ENCODE results near the gene TMSB4X. TPM values are rescaled to one million over a fixed set of nuclear protein-coding genes. Genes with fewer than 3 reads are reported as not detected.

The TMSB4X gene
- total and polyA plus RNA-seq, 4 donors, result 2,762 to 17,543 (median 6,164) TPM

DNA sequence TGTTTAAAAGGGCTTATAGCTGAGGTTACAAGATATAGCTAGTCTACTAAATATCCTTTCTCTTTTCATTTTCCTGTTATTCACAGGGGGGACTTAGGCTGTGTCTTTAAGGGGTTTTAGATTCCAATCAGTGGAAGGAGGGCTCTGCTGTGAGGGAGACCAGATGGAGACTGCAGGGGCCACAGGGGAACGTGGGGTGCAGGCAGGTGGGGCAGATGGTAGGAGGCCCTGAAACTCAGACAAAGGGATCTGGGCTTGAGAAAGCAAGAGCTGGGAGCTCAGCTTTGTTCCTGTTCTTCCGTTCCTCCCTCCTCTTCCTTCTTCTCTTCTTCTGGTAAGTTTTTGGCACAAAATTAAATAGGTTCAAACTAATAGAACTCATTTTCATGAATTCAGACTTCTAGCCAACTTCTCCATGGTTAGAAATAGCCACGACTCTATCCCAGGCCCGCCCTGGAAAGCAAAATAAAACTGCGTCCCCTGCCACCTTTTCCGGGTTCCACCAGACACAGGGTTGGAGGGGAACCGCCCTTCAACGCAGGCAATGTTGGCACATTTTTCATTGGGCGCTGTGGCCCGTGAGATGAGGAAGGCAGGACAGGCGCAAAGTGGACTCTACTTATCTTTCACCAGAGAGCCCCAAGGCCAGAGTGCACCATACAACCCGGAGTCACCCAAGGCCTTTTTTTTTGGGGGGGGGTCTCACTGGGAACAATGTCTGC is 3.5 kb upstream of the TMSB4X start:
- ATAC-seq (ENCODE audit: low FRiP score), result no peak
- Histone ChIP-seq H3K4me1 (ENCODE audit: control insufficient read depth in 1 of 2, insufficient read depth in 2 of 2, low read length in 2 of 2) (no peaks in the 10 kb centered on the region), H3K9me3 (ENCODE audit: control insufficient read depth, low read length) (no peaks in the 10 kb centered on the region), H3K36me3 (ENCODE audit: control insufficient read depth in 1 of 2, insufficient read depth in 2 of 2, low read length in 1 of 2) (no peaks in the 10 kb centered on the region), H3K27me3 (ENCODE audit: control insufficient read depth in 1 of 2, insufficient read depth in 2 of 2, low read length in 1 of 2) (no peaks in the 10 kb centered on the region), H3K4me3 (ENCODE audit: low read length in 2 of 2) (no peak overlapping the region), H3K27ac (ENCODE audit: low read depth in 1 of 2, low read length in 2 of 2) (peak overlapping the region; percentile 68 to 100)
- DNase-seq, result peak in 1 of 2 donors; percentile 77
- intact Hi-C loops (cut with DNase I), result loop anchor here (2.0 to 10.0 kb wide), 4 partner anchors 403 to 517 kb away; no protein-coding TSS in a partner anchor
- 4 to 39% methylated on average over 12 of the region's 12 CpGs for WGBS, 2 donors

DNA sequence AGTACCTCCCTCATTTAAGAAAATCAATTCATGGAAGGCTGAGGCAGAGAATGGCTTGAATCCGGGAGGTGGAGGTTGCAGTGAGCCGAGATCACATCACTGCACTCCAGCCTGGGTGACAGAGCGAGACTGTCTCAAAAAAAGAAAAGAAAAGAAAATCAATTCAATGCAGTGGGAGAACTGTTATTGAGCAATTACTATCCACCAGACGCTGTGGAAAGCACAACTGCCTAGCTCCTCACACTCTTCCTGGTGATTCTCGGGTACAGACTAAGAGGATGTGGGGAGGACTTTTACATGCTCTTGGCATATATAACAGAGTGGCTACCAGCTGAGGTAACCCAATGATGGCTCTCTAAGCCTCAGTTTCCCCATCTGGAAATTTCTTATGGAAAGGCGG is 2.7 kb upstream of the TMSB4X start:
- no peaks in the 10 kb centered on the region for H3K9me3 ChIP-seq (ENCODE audit: control insufficient read depth, low read length)
- WGBS, 2 donors, result 43 to 56% methylated on average over 6 of the region's 6 CpGs
- peak overlapping the region; percentile 47 to 100 for H3K27ac ChIP-seq (ENCODE audit: low read depth in 1 of 2, low read length in 2 of 2)
- H3K4me1 ChIP-seq (ENCODE audit: control insufficient read depth in 1 of 2, insufficient read depth in 2 of 2, low read length in 2 of 2), result no peaks in the 10 kb centered on the region
- intact Hi-C loops (cut with DNase I), result loop anchor here (5.0 to 10.0 kb wide), 3 partner anchors 403 to 515 kb away; no protein-coding TSS in a partner anchor
- DNase-seq, result no peak
- H3K4me3 ChIP-seq (ENCODE audit: low read length in 2 of 2), result no peak overlapping the region
- H3K27me3 ChIP-seq (ENCODE audit: control insufficient read depth in 1 of 2, insufficient read depth in 2 of 2, low read length in 1 of 2), result no peaks in the 10 kb centered on the region
- no peak for ATAC-seq (ENCODE audit: low FRiP score)
- no peaks in the 10 kb centered on the region for H3K36me3 ChIP-seq (ENCODE audit: control insufficient read depth in 1 of 2, insufficient read depth in 2 of 2, low read length in 1 of 2)

DNA sequence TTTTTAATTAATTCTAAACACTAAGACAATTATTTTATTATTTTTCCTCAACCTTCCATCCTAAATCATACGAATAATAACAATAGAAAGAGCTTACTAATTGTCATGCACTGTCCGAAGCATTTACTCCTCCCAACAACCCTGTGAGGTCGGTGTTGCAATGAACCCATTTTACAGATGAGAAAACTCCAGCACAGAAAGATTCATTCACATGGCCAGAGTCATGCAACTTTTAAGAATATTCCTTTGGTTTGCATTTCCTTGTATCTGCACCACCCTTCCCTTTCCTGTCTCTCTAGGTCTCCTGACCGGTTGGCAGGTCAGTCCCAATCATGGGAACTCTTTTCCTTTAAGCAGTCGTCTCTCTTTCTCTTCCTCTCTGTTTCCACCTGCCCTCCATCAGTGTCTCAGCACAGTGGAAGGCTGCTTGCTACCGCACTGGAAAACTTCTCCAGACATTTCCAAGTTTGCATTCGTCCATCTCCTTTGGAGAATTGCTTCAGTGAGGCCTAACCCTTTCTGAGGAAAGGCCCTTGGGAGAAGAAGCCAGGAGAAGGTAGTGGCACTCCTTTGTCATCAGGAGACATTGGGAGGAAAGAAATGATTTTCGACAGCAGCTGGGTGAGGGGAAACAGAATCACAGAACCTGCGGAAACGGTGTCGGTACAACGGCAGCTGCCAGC is 1.9 kb upstream of the TMSB4X start:
- no peaks in the 10 kb centered on the region for H3K36me3 ChIP-seq (ENCODE audit: control insufficient read depth in 1 of 2, insufficient read depth in 2 of 2, low read length in 1 of 2)
- H3K4me1 ChIP-seq (ENCODE audit: control insufficient read depth in 1 of 2, insufficient read depth in 2 of 2, low read length in 2 of 2), result no peaks in the 10 kb centered on the region
- 57 to 72% methylated on average over 12 of the region's 12 CpGs for WGBS, 2 donors
- H3K27me3 ChIP-seq (ENCODE audit: control insufficient read depth in 1 of 2, insufficient read depth in 2 of 2, low read length in 1 of 2), result no peaks in the 10 kb centered on the region
- ATAC-seq (ENCODE audit: low FRiP score) (no peak), DNase-seq (no peak)
- peak overlapping the region in 1 of 2 donors; percentile 92 for H3K27ac ChIP-seq (ENCODE audit: low read depth in 1 of 2, low read length in 2 of 2)
- no peak overlapping the region for H3K4me3 ChIP-seq (ENCODE audit: low read length in 2 of 2)
- H3K9me3 ChIP-seq (ENCODE audit: control insufficient read depth, low read length), result no peaks in the 10 kb centered on the region
- intact Hi-C loops (cut with DNase I), result loop anchor here (5.0 to 10.0 kb wide), 3 partner anchors 402 to 514 kb away; no protein-coding TSS in a partner anchor

DNA sequence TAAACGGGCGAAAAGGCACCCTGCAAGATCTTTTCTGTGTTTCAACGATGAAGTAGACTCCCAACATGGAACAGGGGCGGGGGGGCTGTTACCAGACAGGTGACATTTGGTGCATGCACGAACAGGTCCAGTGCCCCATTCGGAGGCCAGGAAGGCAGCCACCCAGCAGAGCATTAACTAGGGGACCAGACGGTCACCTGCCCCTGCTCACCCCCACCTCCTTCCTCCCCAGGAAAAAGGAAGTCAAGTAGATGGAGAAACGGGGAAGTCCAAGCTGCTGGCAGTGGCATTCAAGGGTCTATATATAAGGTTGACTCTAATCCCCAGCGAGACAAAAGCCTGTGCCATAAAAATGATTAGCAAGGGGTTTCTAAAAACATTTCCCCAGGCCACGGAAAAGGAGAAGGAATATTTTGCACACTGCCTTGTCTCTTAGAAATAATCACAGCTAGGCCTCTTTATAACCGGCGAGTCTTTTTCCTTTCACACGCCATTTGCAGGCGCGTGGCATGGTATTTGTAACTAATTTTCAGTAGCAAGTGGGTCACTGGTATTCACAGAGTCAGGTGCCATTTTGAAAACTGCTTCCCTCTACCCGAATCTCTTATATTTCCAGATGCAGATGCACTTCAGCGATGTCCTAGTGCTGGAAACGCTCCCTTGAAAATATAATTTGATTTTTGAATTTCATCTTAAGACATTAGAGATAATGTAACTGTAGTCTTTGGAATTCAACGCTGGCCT is 1.2 kb upstream of the TMSB4X start:
- DNase-seq, result peak in 1 of 2 donors; percentile 68
- peaks cover 0 to under 1% of the 10 kb centered on the region in 2 donors for H3K4me1 ChIP-seq (ENCODE audit: control insufficient read depth in 1 of 2, insufficient read depth in 2 of 2, low read length in 2 of 2)
- H3K27ac ChIP-seq (ENCODE audit: low read depth in 1 of 2, low read length in 2 of 2), result peak overlapping the region in 1 of 2 donors; percentile 92
- no peak overlapping the region for H3K4me3 ChIP-seq (ENCODE audit: low read length in 2 of 2)
- intact Hi-C loops (cut with DNase I), result loop anchor here (5.0 to 10.0 kb wide), 3 partner anchors 401 to 514 kb away; no protein-coding TSS in a partner anchor
- no peaks in the 10 kb centered on the region for H3K36me3 ChIP-seq (ENCODE audit: control insufficient read depth in 1 of 2, insufficient read depth in 2 of 2, low read length in 1 of 2)
- H3K9me3 ChIP-seq (ENCODE audit: control insufficient read depth, low read length), result no peaks in the 10 kb centered on the region
- ATAC-seq (ENCODE audit: low FRiP score), result no peak
- 25 to 42% methylated on average over 19 of the region's 19 CpGs for whole genome bisulfite sequencing, 2 donors
- H3K27me3 ChIP-seq (ENCODE audit: control insufficient read depth in 1 of 2, insufficient read depth in 2 of 2, low read length in 1 of 2), result no peaks in the 10 kb centered on the region

DNA sequence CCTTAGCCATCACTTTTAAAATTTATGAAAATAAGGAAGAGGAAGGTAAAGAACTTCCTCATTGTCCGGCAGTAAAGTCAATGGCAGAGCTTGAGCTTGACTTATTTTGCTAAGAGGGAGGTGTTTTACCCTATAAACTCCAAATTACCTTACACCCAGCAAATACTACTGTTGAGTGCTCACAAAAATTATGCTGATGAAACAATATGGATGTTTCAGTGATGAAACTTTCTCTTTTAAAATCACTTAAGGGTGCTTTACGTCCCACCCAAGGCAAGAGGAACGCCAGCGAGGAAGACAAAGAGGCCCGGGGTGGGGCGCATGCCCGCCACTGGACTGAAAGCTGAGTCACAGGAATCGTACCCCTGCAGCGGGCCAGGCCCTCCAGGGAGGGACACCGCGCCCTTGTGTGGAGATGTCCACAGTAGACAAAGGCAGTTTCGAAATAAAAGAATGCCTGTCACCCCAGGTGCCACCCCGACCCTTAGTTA is 560 bp upstream of the TMSB4X start:
- no peaks in the 10 kb centered on the region for H3K27me3 ChIP-seq (ENCODE audit: control insufficient read depth in 1 of 2, insufficient read depth in 2 of 2, low read length in 1 of 2)
- intact Hi-C loops (cut with DNase I), result loop anchor here (5.0 to 10.0 kb wide), 3 partner anchors 400 to 513 kb away; no protein-coding TSS in a partner anchor
- peak; percentile 69 for ATAC-seq (ENCODE audit: low FRiP score)

DNA sequence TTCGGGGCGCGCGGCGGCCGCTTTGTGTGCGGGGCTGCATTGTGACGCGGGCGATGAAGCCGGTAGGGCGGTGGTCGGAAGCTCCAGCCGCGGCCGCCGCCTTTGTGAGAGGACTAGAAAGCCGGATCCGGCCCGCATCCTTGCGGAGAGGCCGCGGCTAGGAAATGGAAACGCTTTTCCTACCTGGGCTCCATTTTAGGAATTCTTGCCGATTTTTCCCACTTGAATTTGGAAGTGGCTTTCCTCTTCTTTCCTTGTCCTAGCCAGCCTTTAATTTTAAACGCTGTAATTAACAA is 708 bp downstream of the TMSB4X start:
- Histone ChIP-seq H3K27me3 (ENCODE audit: control insufficient read depth in 1 of 2, insufficient read depth in 2 of 2, low read length in 1 of 2) (no peaks in the 10 kb centered on the region), H3K4me1 (ENCODE audit: control insufficient read depth in 1 of 2, insufficient read depth in 2 of 2, low read length in 2 of 2) (peaks cover 0 to 2% of the 10 kb centered on the region in 2 donors), H3K36me3 (ENCODE audit: control insufficient read depth in 1 of 2, insufficient read depth in 2 of 2, low read length in 1 of 2) (no peaks in the 10 kb centered on the region), H3K27ac (ENCODE audit: low read depth in 1 of 2, low read length in 2 of 2) (peak overlapping the region; percentile 57 to 99), H3K9me3 (ENCODE audit: control insufficient read depth, low read length) (no peaks in the 10 kb centered on the region), H3K4me3 (ENCODE audit: low read length in 2 of 2) (peak overlapping the region; percentile 66 to 93)
- 0 to 10% methylated on average over 25 to 26 of the region's 26 CpGs for WGBS, 2 donors
- peak in 1 of 2 donors; percentile 79 for DNase-seq
- intact Hi-C loops (cut with DNase I), result loop anchor here (5.0 to 10.0 kb wide), 2 partner anchors 127 to 399 kb away; no protein-coding TSS in a partner anchor
- peak; percentile 31 for ATAC-seq (ENCODE audit: low FRiP score)

More for the DNA sequence above, 560 bp upstream of the TMSB4X start:
- WGBS, 2 donors, result 0 to 16% methylated on average over 13 of the region's 13 CpGs
- no peaks in the 10 kb centered on the region for H3K36me3 ChIP-seq (ENCODE audit: control insufficient read depth in 1 of 2, insufficient read depth in 2 of 2, low read length in 1 of 2)
- peak overlapping the region in 1 of 2 donors; percentile 95 for H3K27ac ChIP-seq (ENCODE audit: low read depth in 1 of 2, low read length in 2 of 2)
- H3K4me1 ChIP-seq (ENCODE audit: control insufficient read depth in 1 of 2, insufficient read depth in 2 of 2, low read length in 2 of 2), result peaks cover 0 to 2% of the 10 kb centered on the region in 2 donors
- DNase-seq, result peak; percentile 81 to 87
- peak overlapping the region; percentile 33 to 94 for H3K4me3 ChIP-seq (ENCODE audit: low read length in 2 of 2)
- H3K9me3 ChIP-seq (ENCODE audit: control insufficient read depth, low read length), result no peaks in the 10 kb centered on the region

DNA sequence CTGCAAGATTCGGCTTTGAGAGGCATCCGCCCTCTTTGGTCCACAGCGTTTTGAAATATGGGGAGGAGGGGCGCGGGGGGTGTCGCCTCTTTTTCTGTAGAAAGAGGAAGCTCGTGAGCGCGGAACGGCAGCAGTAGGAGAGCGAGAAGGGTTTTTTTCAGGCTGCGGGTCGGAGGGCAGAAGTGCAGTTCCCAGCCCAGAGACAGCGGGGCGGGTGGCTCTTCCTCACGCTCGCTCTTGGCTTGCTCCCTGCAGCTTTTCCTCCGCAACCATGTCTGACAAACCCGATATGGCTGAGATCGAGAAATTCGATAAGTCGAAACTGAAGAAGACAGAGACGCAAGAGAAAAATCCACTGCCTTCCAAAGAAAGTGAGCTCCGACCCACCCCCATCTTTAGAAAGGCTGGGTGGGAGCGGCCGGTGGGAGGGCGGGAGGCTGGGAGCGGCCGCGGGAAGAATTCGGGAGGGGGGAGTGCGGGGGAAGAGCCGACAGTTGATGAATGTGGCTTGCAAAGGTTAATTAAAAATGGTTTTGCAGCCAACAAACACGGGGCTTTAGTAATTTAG is 1.2 kb downstream of the TMSB4X start:
- DNase-seq, result peak in 1 of 2 donors; percentile 65
- Histone ChIP-seq H3K27ac (ENCODE audit: low read depth in 1 of 2, low read length in 2 of 2) (peak overlapping the region; percentile 57 to 99), H3K36me3 (ENCODE audit: control insufficient read depth in 1 of 2, insufficient read depth in 2 of 2, low read length in 1 of 2) (no peaks in the 10 kb centered on the region), H3K9me3 (ENCODE audit: control insufficient read depth, low read length) (no peaks in the 10 kb centered on the region), H3K4me3 (ENCODE audit: low read length in 2 of 2) (peak overlapping the region; percentile 66 to 93), H3K4me1 (ENCODE audit: control insufficient read depth in 1 of 2, insufficient read depth in 2 of 2, low read length in 2 of 2) (peaks cover 0 to 2% of the 10 kb centered on the region in 2 donors), H3K27me3 (ENCODE audit: control insufficient read depth in 1 of 2, insufficient read depth in 2 of 2, low read length in 1 of 2) (no peaks in the 10 kb centered on the region)
- WGBS, 2 donors, result 1 to 16% methylated on average over 34 of the region's 34 CpGs
- peak; percentile 55 for ATAC-seq (ENCODE audit: low FRiP score)
- intact Hi-C loops (cut with DNase I), result loop anchor here (5.0 to 10.0 kb wide), 2 partner anchors 126 to 399 kb away; no protein-coding TSS in a partner anchor
